Loucy (cell line): ENCODE measurements around the gene LTBP1.

Experiments used
- CTCF ChIP-seq: fragments of 200-600 bp; sonication (generic); conservative IDR thresholded peaks from 2 replicates; pipeline ENCODE4 v1.5.1; 2014; ENCODE audit warnings: mild to moderate bottlenecking, antibody characterized with exemption, low read length
- EZH2phosphoT487 ChIP-seq: fragments of 200-600 bp; IDR thresholded peaks from 2 replicates; pipeline ENCODE4 v1.6.1; 2018; ENCODE audit warnings: antibody characterized with exemption, mild to moderate bottlenecking, moderate library complexity, borderline replicate concordance

- no peak for TF ChIP-seq CTCF
- no peak for TF ChIP-seq EZH2phosphoT487
These were observed 109.4 kb downstream of the LTBP1 start for GRCh38 chr2:33056170-33056569.
